ENCODE measurements around the gene FOXK1.

FOXK1 gene

DNA sequence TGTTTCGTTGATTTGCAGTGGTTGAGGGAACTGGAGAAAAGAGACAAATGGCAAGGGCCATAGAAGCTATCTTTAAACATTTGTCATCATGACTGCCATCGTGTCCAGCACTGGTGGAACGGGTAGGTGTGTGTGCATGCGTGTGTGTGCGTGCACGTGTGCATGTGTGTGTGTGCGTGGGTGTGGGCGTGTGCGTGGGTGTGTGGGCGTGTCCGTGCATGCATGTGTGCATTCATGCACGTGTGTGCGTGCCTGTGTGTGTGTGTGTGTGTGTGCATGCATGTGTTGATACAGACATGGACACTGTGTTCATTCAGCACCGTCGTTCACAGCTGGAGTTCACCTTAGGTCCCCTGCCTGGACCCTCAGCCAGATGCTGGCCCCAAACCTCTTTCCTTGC is 55.2 kb downstream of the FOXK1 start:
- Histone ChIP-seq H4K20me1 (peaks cover 38 to 87% (median 55%) of the 10 kb centered on the region in 11 experiments), H3K4me2 (peak overlapping the region in 7 of 11 experiments; percentile 73 to 91 (median 81); a peak in 10 of 22 replicates), H3K36me3 (peaks cover 21 to 48% (median 33%) of the 10 kb centered on the region in 11 experiments), H3K27me3 (no peaks in the 10 kb centered on the region), H3K27ac (peak overlapping the region in 7 of 11 experiments; percentile 1 to 88 (median 81); a peak in 5 of 22 replicates), H3K4me1 (peaks cover 65 to 86% (median 78%) of the 10 kb centered on the region in 10 experiments), H3K9ac (no peak overlapping the region), H3K4me3 (no peak overlapping the region), H3K9me3 (replicated peaks in 1 of 11) (peaks cover 0 to 7% (median 0%) of the 10 kb centered on the region in 11 experiments; a peak in 2 of 22 replicates)
- TF ChIP-seq Cebpa-rat (IDR thresholded peaks at IDR 0.05): no peak

DNA sequence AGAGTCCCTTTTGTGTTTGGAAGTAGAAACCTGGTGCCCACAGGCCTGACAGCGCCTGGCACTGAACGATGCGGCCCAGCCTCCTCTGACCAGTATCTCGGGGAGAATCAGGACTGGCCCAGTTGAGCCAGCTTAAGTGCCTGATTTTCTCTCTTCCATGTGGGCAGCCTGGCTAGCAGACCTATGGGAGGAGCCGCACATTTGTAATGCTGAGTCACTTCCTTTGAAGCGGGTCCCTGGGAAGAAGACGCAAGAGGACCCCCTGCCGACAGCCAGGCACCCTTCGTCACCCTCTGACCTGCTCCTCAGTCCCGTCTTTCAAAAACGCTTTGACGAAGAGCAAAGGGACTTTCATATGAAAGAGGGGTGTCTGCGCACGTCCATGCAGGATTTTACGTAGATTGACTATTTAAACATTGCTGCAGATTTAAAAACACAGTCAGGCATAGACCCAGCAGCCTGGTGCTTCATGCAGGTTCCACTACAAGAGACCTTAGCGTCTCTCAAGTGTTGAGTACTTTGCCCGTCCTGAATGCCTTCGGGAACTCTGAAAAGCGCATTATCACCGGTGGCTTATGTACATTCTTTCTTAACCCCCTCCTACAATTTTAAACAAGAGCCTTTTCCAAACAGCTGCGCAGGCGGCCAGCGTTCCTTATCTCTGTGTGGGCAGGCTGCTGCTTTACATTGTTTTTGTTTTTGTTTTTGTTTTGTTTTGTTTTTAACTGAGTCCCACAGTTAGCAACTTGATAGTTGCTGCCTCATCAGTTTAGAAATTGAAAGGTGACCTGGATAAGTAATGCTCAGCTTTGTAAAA is 56.8 kb downstream of the FOXK1 start:
- H3K9me3 ChIP-seq (replicated peaks in 1 of 11): no peaks in the 10 kb centered on the region
- peaks cover 22 to 76% (median 40%) of the 10 kb centered on the region in 11 experiments for H4K20me1 ChIP-seq
- peak overlapping the region in 10 of 11 experiments; percentile 35 to 90 (median 80); a peak in 20 of 22 replicates for H3K27ac ChIP-seq
- peaks cover 31 to 52% (median 37%) of the 10 kb centered on the region in 11 experiments for H3K36me3 ChIP-seq
- no peaks in the 10 kb centered on the region for H3K27me3 ChIP-seq
- peaks cover 67 to 86% (median 78%) of the 10 kb centered on the region in 10 experiments for H3K4me1 ChIP-seq
- TF ChIP-seq Cebpa-rat (IDR thresholded peaks at IDR 0.05): no peak
- H3K4me2 ChIP-seq: peak overlapping the region; percentile 65 to 91 (median 75)
- peak overlapping the region; percentile 3 to 79 (median 63); a peak in 19 of 22 replicates for H3K9ac ChIP-seq
- peak overlapping the region in 1 of 10 experiments; percentile 31; a peak in 3 of 20 replicates for H3K4me3 ChIP-seq

DNA sequence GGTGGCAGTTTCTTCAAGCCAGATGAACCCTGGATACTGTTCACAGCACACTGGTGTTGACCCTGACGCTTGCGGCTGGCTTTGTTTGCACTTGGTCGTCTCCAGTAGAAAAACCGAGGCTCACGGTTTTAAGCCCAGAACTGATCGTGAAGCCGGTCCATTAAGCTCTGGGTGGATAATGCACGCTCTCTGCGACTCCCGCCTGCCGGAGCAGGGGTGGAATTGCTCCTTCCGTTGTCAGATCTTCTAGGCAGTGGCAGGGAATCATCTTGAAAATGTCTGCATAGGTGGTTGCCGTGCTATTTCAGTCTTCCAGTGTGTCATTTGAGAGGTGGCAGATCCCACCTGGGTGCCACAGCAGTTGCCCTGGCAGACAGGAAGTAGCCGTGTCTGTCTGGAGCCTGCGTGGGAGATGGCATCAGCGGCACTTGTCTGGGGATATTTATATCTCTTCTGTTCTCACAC is 57.5 kb downstream of the FOXK1 start:
- H3K9ac ChIP-seq: peak overlapping the region; percentile 3 to 79 (median 63); a peak in 19 of 22 replicates
- H3K27me3 ChIP-seq: no peaks in the 10 kb centered on the region
- no peaks in the 10 kb centered on the region for H3K9me3 ChIP-seq (replicated peaks in 1 of 11)
- H3K4me2 ChIP-seq: peak overlapping the region; percentile 65 to 91 (median 75)
- H3K4me3 ChIP-seq: no peak overlapping the region
- H4K20me1 ChIP-seq: peaks cover 15 to 76% (median 36%) of the 10 kb centered on the region in 11 experiments; a peak in 20 of 22 replicates
- peaks cover 31 to 52% (median 37%) of the 10 kb centered on the region in 11 experiments for H3K36me3 ChIP-seq
- TF ChIP-seq Cebpa-rat (IDR thresholded peaks at IDR 0.05): no peak
- H3K4me1 ChIP-seq: peaks cover 67 to 86% (median 78%) of the 10 kb centered on the region in 10 experiments
- peak overlapping the region in 10 of 11 experiments; percentile 35 to 90 (median 80); a peak in 18 of 22 replicates for H3K27ac ChIP-seq

DNA sequence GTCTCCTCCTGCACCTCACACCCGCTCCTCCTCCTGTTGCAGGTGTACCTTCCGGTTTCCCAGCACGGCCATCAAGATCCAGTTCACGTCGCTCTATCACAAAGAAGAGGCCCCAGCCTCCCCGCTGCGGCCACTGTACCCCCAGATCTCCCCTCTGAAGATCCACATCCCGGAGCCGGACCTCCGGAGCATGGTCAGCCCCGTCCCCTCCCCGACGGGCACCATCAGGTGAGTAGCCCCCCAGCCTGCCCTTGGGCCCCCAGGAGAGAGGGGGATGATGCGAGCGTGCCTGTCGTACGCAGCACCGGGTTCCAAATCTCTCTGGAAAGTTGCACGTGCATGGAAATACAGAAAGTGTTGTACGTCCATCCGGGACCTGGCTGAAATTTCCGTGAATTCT is 58.7 kb downstream of the FOXK1 start:
- Histone ChIP-seq H4K20me1 (peaks cover 3 to 75% (median 27%) of the 10 kb centered on the region in 11 experiments; a peak in 15 of 22 replicates), H3K27ac (peak overlapping the region in 6 of 11 experiments; percentile 79 to 90 (median 86); a peak in 10 of 22 replicates), H3K27me3 (no peaks in the 10 kb centered on the region), H3K4me1 (peaks cover 67 to 86% (median 78%) of the 10 kb centered on the region in 10 experiments), H3K36me3 (peaks cover 31 to 49% (median 37%) of the 10 kb centered on the region in 11 experiments), H3K4me3 (no peak overlapping the region), H3K9ac (0 out of 22 replicates have a peak overlapping the region, but pooled peaks of 2 of the 11 experiments have one; percentile 9 to 77), H3K4me2 (peak overlapping the region in 2 of 11 experiments; percentile 73 to 75; a peak in 2 of 22 replicates), H3K9me3 (replicated peaks in 1 of 11) (no peaks in the 10 kb centered on the region)
- no peak for TF ChIP-seq Cebpa-rat (IDR thresholded peaks at IDR 0.05)

DNA sequence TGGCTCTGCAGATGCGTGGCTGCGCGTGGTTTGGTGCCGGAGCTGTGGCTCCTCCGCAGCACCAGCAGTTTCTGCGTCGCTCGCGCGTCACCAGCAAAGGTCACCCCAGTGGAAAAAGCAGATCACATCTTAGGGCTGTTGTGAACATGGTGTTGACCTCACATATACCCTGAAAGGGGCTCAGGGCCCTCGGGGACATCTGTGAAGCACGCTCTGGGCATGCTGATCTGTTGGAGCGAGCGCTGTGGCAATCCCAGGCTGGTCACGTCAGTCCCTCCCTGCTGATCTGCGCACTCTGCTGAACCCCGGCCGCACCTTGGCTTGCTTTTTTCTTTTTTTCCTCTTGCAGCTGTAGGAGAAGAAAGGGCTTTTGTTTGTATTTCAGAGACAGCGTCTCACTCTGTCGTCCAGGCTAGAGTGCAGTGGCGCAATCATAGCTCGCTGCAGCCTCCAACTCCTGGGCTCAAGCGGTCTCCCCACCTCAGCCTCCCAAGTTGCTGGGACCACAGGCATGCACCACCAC is 60.0 kb downstream of the FOXK1 start:
- Histone ChIP-seq H3K27ac (peak overlapping the region in 3 of 11 experiments; percentile 79 to 90 (median 88); a peak in 5 of 22 replicates), H3K9me3 (replicated peaks in 1 of 11) (no peaks in the 10 kb centered on the region), H3K4me3 (no peak overlapping the region), H3K27me3 (no peaks in the 10 kb centered on the region), H4K20me1 (peaks cover 0 to 71% (median 27%) of the 10 kb centered on the region in 11 experiments; a peak in 14 of 22 replicates), H3K4me1 (peaks cover 75 to 89% (median 83%) of the 10 kb centered on the region in 10 experiments), H3K9ac (no peak overlapping the region), H3K4me2 (peak overlapping the region in 2 of 11 experiments; percentile 83 to 88; a peak in 1 of 22 replicates), H3K36me3 (peaks cover 34 to 51% (median 39%) of the 10 kb centered on the region in 11 experiments)
- TF ChIP-seq Cebpa-rat (IDR thresholded peaks at IDR 0.05): 0 out of 22 replicates have a peak, but pooled peaks of 1 of the 11 experiments have one; percentile 10

DNA sequence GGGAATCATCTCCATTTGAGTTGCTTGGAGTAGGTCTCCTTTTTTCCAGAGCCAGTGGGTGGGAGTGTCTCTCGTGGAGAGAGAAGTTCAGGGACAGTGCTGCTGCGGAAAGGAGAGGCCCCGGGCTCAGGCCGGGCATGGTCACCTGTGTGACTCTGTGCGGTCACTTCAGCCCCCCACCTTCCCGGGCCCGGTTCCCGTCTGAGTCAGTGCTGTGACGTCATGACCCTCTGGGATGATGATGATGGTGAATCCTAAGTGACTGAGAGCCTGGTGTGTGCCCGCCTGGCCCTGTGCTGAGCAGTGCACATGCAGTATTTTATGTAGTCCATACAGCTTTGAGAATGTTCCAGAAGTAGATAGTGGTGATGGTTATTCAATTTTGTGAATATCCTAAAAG is 60.8 kb downstream of the FOXK1 start:
- TF ChIP-seq Cebpa-rat (IDR thresholded peaks at IDR 0.05): no peak
- peaks cover 75 to 89% (median 83%) of the 10 kb centered on the region in 10 experiments for H3K4me1 ChIP-seq
- peaks cover 0 to 76% (median 27%) of the 10 kb centered on the region in 11 experiments; a peak in 14 of 22 replicates for H4K20me1 ChIP-seq
- no peaks in the 10 kb centered on the region for H3K27me3 ChIP-seq
- H3K27ac ChIP-seq: peak overlapping the region in 7 of 11 experiments; percentile 10 to 95 (median 87); a peak in 13 of 22 replicates
- H3K36me3 ChIP-seq: peaks cover 35 to 51% (median 46%) of the 10 kb centered on the region in 11 experiments
- no peaks in the 10 kb centered on the region for H3K9me3 ChIP-seq (replicated peaks in 1 of 11)
- peak overlapping the region in 10 of 11 experiments; percentile 80 to 92 (median 86); a peak in 17 of 22 replicates for H3K4me2 ChIP-seq
- H3K9ac ChIP-seq: peak overlapping the region in 2 of 11 experiments; percentile 19 to 25; a peak in 1 of 22 replicates
- H3K4me3 ChIP-seq: no peak overlapping the region

DNA sequence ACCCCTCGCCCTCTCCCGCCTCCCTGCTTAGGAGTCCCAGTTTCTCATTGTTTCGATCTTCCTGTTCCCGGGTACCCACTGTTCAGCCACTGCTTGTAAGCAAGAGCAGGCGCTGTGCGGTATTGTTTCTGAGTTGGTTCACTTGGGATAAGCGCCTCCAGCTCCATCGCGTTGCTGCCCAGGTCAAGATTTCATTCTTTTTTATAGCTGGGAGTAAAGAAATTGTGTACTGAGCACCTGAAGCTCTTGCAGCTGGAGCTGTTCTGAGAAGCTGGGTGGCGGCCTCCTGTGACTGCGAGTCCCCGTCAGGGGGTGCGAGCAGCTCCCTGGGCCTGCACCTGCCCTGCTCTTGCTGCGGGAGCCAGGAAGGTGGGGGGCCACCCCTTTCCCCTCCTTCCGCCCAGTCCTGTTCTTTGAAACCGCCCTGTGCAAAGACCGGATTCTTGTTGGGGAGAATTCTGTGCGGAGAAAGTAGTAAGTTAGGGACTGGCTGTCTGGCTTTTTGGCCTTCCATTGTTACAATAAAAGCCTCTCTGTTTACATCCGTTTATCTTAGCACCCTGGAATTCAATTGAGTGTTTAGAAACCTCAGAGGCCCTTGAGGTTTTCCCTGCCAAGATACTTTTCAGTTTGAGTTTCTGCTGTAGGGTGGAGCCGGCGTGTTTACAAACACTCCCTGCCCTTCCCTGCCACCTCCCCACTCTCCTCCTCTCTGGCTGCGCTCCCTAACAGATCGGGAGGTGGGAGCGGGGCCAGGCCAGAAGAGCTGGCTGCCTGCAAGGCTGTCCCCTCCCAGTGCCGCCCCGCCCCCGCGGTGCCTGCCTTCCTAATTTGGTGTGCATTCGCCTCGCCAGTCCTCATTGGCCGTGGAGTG is 62.5 kb downstream of the FOXK1 start:
- Histone ChIP-seq H4K20me1 (peaks cover 9 to 82% (median 31%) of the 10 kb centered on the region in 11 experiments; a peak in 16 of 22 replicates), H3K27ac (peak overlapping the region; percentile 76 to 95 (median 87)), H3K9ac (peak overlapping the region; percentile 70 to 82 (median 77)), H3K4me3 (peak overlapping the region; percentile 29 to 63 (median 48); a peak in 18 of 20 replicates), H3K36me3 (peaks cover 42 to 62% (median 56%) of the 10 kb centered on the region in 11 experiments), H3K4me2 (peak overlapping the region; percentile 80 to 92 (median 87)), H3K9me3 (replicated peaks in 1 of 11) (no peaks in the 10 kb centered on the region), H3K27me3 (no peaks in the 10 kb centered on the region), H3K4me1 (peaks cover 68 to 89% (median 82%) of the 10 kb centered on the region in 10 experiments)
- TF ChIP-seq Cebpa-rat (IDR thresholded peaks at IDR 0.05): no peak

Measured in BLaER1 treated with 17β-estradiol and CSF1 and Interleukin-3, amounts not matched to agents 10 nM and 100 nM (cell line).